Lower leg skin (tissue), 4 donors: ENCODE measurements around the gene WIPF3. TPM values are rescaled to one million over a fixed set of nuclear protein-coding genes. Genes with fewer than 3 reads are reported as not detected.

ENCODE experiments used
- DNase-seq, 2 donors: peaks; one replicate each; pipeline ENCODE4 v3.0.0-alpha.2; 2019; ENCODE audit warnings: low spot score in 2 of 2
- H3K4me3 ChIP-seq: fragments of 200-600 bp; sonication (generic); 2 replicates; pipeline ENCODE4 v1.5.1; 2017; ENCODE audit warnings: mild to moderate bottlenecking, low read depth; ENCODE audit not compliant: poor library complexity, severe bottlenecking
- POLR2A ChIP-seq, 2 donors: fragments of 450-650 bp; IDR thresholded peaks; one replicate each; pipeline ENCODE4 v1.6.1; 2016 to 2017; ENCODE audit warnings: antibody characterized with exemption in 2 of 2, mild to moderate bottlenecking in 1 of 2, moderate library complexity in 1 of 2
- WGBS, 2 donors: methylation state at CpG; one replicate each; pipeline ENCODE4 v1.1.5; 2018; 5-methylcytosine and 5-hydroxymethylcytosine counted together
- intact Hi-C: fragments of 100-400 bp; cut with DNase I; formaldehyde crosslinking; loops from one replicate; pipeline ENCODE4 v1.15.0; 2023; ENCODE audit warnings: low total_unique reads
- total RNA-seq, 4 donors: library from RNA; depleted of rRNA; stranded (reverse); fragments of >200 nt; gene quantifications; one replicate each; pipeline ENCODE4 v1.1.0, GENCODE V29; 2016
- TF ChIP-seq, protein P1 (sequence below), 3 donors: fragments of 450-650 bp; IDR thresholded peaks; one replicate each; pipeline ENCODE4 v1.5.1; 2016; ENCODE audit warnings: antibody characterized with exemption in 3 of 3, mild to moderate bottlenecking in 3 of 3, moderate library complexity in 2 of 3

Gene WIPF3, protein sequence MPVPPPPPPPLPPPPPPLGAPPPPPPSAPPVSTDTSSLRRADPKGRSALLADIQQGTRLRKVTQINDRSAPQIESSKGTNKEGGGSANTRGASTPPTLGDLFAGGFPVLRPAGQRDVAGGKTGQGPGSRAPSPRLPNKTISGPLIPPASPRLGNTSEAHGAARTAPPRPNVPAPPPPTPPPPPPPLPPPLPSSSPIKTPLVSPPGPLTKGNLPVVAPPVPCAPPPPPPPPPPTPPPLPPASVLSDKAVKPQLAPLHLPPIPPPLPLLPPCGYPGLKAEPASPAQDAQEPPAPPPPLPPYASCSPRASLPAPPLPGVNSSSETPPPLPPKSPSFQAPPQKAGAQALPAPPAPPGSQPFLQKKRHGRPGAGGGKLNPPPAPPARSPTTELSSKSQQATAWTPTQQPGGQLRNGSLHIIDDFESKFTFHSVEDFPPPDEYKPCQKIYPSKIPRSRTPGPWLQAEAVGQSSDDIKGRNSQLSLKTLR
- total RNA-seq = 1 to 10 TPM in 1 of 4 donors, under 1 TPM in 3; 0.23 to 1.2 (median 0.82) TPM

GRCh38 chr7:29806208-29806994, at the start of gene WIPF3:
WIPF3 (plus strand) TSS chr7:29806508; CDS start chr7:29834725, 28,217 bp downstream.
- 0 to 5% methylated on average over 7 to 17 of the region's 99 CpGs for WGBS, 2 donors
- peak within 1 kb of the TSS; percentile 26 for H3K4me3 ChIP-seq
- TF ChIP-seq, protein P1, sequence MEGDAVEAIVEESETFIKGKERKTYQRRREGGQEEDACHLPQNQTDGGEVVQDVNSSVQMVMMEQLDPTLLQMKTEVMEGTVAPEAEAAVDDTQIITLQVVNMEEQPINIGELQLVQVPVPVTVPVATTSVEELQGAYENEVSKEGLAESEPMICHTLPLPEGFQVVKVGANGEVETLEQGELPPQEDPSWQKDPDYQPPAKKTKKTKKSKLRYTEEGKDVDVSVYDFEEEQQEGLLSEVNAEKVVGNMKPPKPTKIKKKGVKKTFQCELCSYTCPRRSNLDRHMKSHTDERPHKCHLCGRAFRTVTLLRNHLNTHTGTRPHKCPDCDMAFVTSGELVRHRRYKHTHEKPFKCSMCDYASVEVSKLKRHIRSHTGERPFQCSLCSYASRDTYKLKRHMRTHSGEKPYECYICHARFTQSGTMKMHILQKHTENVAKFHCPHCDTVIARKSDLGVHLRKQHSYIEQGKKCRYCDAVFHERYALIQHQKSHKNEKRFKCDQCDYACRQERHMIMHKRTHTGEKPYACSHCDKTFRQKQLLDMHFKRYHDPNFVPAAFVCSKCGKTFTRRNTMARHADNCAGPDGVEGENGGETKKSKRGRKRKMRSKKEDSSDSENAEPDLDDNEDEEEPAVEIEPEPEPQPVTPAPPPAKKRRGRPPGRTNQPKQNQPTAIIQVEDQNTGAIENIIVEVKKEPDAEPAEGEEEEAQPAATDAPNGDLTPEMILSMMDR (IDR thresholded peaks at IDR 0.05) = no peak
- TF ChIP-seq POLR2A (IDR thresholded peaks at IDR 0.05) = no peak
- no peak for DNase-seq
- intact Hi-C loops = no loop called here

DNA sequence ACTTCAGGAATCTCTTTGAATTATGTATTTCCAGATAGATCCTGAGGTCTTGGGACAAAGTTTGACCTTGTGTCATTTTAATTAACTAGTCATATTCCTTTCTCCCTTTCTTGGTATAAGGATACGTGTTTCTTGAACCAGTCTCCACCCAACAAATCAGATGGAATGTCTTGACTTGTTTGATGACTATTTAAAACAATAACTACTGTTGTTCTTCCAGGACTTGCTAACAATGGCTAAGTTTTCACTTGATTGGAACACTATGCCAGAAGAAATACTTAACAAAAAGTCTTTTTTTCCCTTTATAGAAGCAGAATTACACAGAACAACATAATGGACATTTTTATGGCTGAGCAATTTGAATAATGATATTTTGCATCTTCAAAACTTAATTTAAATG, 43.0 kb upstream of the WIPF3 start:
- TF ChIP-seq, protein P1 (IDR thresholded peaks at IDR 0.05) = no peak
- no peak for TF ChIP-seq POLR2A (IDR thresholded peaks at IDR 0.05)
- WGBS, 2 donors = 21 to 29% methylated on average over 1 of the region's 1 CpG
- H3K4me3 ChIP-seq = no peak overlapping the region
- intact Hi-C loops = loop anchor here (10.0 kb wide), 1 partner anchor 162 kb away; no protein-coding TSS in a partner anchor
- DNase-seq = no peak

- intact Hi-C loops = loop anchor here (10.0 kb wide), 1 partner anchor 161 kb away; no protein-coding TSS in a partner anchor
Measured at GRCh38 chr7:29764227-29764626, 42.1 kb upstream of the WIPF3 start.

GRCh38 chr7:29765490-29765889, 40.8 kb upstream of the WIPF3 start:
- intact Hi-C loops = loop anchor here (10.0 kb wide), 1 partner anchor 159 kb away; no protein-coding TSS in a partner anchor
- H3K4me3 ChIP-seq = no peak overlapping the region
- 45 to 48% methylated on average over 5 of the region's 5 CpGs for WGBS, 2 donors
- no peak for TF ChIP-seq POLR2A (IDR thresholded peaks at IDR 0.05)
- TF ChIP-seq, protein P1 (IDR thresholded peaks at IDR 0.05) = no peak
- no peak for DNase-seq

More at GRCh38 chr7:29764227-29764626, 42.1 kb upstream of the WIPF3 start:
- 52% methylated on average over 2 of the region's 2 CpGs for WGBS, 2 donors
- DNase-seq = no peak
- TF ChIP-seq POLR2A (IDR thresholded peaks at IDR 0.05) = no peak
- H3K4me3 ChIP-seq = no peak overlapping the region

- WGBS, 2 donors = 89 to 92% methylated on average over 6 of the region's 6 CpGs
- intact Hi-C loops = no loop called here
- TF ChIP-seq POLR2A (IDR thresholded peaks at IDR 0.05) = no peak
- TF ChIP-seq, protein P1 (IDR thresholded peaks at IDR 0.05) = no peak
- H3K4me3 ChIP-seq = no peak overlapping the region
- DNase-seq = no peak
Measured at GRCh38 chr7:29770371-29770770, 35.9 kb upstream of the WIPF3 start.
